ENCODE results near the gene SPDYA.
A peak's percentile ranks its signal among the peaks of the same experiment; 100 is the strongest.

Gene SPDYA

GRCh38 chr2:28802975-28803429 lies 7.6 kb upstream of the SPDYA start:
- H3K36me3 ChIP-seq (ENCODE audit: insufficient read depth, low read length), result peaks cover 57% of the 10 kb centered on the region
- H3K9me2 ChIP-seq (ENCODE audit: low read depth, low read length), result no peaks in the 10 kb centered on the region
- H3K27ac ChIP-seq (ENCODE audit: low read depth, low read length, poor library complexity, severe bottlenecking), result no peak overlapping the region
- H3K27me3 ChIP-seq (ENCODE audit: insufficient read depth, low read length), result no peaks in the 10 kb centered on the region
- no peaks in the 10 kb centered on the region for H3K79me2 ChIP-seq (ENCODE audit: insufficient read depth, low read length)
- H4K20me1 ChIP-seq (ENCODE audit: insufficient read depth, low read length), result no peaks in the 10 kb centered on the region
- H3K4me1 ChIP-seq (ENCODE audit: insufficient read depth, low read length, severe bottlenecking), result no peaks in the 10 kb centered on the region
- no peak overlapping the region for H3K4me3 ChIP-seq (ENCODE audit: low read depth, low read length, poor library complexity, severe bottlenecking)
- no peak overlapping the region for H3K4me2 ChIP-seq (ENCODE audit: low read length)
- H3K9me3 ChIP-seq (ENCODE audit: low read length), result no peaks in the 10 kb centered on the region
- H3F3A ChIP-seq (ENCODE audit: insufficient read depth, low read length), result no peaks in the 10 kb centered on the region
- H2AFZ ChIP-seq (ENCODE audit: low read length), result no peak overlapping the region
- H3K9ac ChIP-seq (ENCODE audit: low read length), result no peak overlapping the region
- TF ChIP-seq CTCF (IDR thresholded peaks at IDR 0.05; ENCODE audit: low read length) (no peak), EZH2 (IDR thresholded peaks at IDR 0.05; ENCODE audit: borderline replicate concordance, low read length) (no peak)

DNA sequence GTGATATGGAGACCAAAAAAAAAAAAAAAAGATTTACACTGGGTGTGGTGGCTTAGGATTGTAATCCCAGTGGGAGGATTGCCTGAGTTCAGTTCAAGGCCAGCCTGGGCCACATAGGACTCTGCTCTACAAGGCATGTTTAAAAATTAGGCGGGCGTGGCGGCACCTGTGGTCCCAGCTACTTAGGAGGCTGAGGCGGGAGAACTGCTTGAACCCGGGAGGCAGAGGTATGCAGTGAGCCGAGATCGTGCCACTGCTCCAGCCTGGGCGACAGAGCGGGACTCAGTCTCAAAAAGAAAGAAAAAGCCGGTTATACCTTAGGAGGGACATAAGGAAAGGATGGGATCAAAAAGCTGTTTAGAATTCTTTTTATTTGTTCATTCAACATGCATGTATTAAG lies 707 bp upstream of the SPDYA start:
- no peak for TF ChIP-seq EZH2 (IDR thresholded peaks at IDR 0.05; ENCODE audit: borderline replicate concordance, low read length)
- no peak for TF ChIP-seq CTCF (IDR thresholded peaks at IDR 0.05; ENCODE audit: low read length)
- H3K4me2 ChIP-seq (ENCODE audit: low read length), result peak overlapping the region; percentile 53; the same call in 1 of the 2 replicates
- H3K9me2 ChIP-seq (ENCODE audit: low read depth, low read length), result no peaks in the 10 kb centered on the region
- H3F3A ChIP-seq (ENCODE audit: insufficient read depth, low read length), result no peaks in the 10 kb centered on the region
- H4K20me1 ChIP-seq (ENCODE audit: insufficient read depth, low read length), result no peaks in the 10 kb centered on the region
- no peaks in the 10 kb centered on the region; the same call in 1 of the 2 replicates for H3K36me3 ChIP-seq (ENCODE audit: insufficient read depth, low read length)
- peaks cover 8% of the 10 kb centered on the region for H3K4me1 ChIP-seq (ENCODE audit: insufficient read depth, low read length, severe bottlenecking)
- H3K4me3 ChIP-seq (ENCODE audit: low read depth, low read length, poor library complexity, severe bottlenecking), result peak overlapping the region; percentile 47
- H3K9me3 ChIP-seq (ENCODE audit: low read length), result no peaks in the 10 kb centered on the region
- no peaks in the 10 kb centered on the region for H3K27me3 ChIP-seq (ENCODE audit: insufficient read depth, low read length)
- H3K79me2 ChIP-seq (ENCODE audit: insufficient read depth, low read length), result no peaks in the 10 kb centered on the region
- no peak overlapping the region for H3K27ac ChIP-seq (ENCODE audit: low read depth, low read length, poor library complexity, severe bottlenecking)
- H2AFZ ChIP-seq (ENCODE audit: low read length), result no peak overlapping the region
- no peak overlapping the region for H3K9ac ChIP-seq (ENCODE audit: low read length)

DNA sequence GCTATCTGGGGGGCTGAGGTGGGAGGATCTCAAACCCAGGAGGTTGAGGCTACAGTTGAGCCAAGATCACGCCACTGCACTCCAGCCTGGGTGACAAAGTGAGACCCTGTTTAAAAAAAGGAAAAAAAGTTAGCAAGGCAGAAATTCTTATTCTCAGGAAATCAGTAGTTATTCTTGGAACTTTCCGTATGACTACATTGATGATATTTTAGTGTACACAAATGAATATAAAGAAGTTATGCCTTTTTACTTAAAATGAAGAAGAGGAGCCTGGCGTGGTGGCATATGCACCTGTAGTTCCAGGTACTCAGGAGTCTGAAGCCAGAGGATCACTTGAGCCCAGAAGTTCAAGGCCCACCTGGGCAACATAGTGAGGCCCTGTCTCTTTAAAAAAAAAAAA lies 7.4 kb downstream of the SPDYA start:
- H3K36me3 ChIP-seq (ENCODE audit: insufficient read depth, low read length), result no peaks in the 10 kb centered on the region
- no peaks in the 10 kb centered on the region for H3K9me3 ChIP-seq (ENCODE audit: low read length)
- no peaks in the 10 kb centered on the region for H3K9me2 ChIP-seq (ENCODE audit: low read depth, low read length)
- no peak overlapping the region for H3K4me3 ChIP-seq (ENCODE audit: low read depth, low read length, poor library complexity, severe bottlenecking)
- no peaks in the 10 kb centered on the region for H3K79me2 ChIP-seq (ENCODE audit: insufficient read depth, low read length)
- TF ChIP-seq CTCF (IDR thresholded peaks at IDR 0.05; ENCODE audit: low read length) (no peak), EZH2 (IDR thresholded peaks at IDR 0.05; ENCODE audit: borderline replicate concordance, low read length) (no peak)
- no peak overlapping the region for H3K9ac ChIP-seq (ENCODE audit: low read length)
- H3K27ac ChIP-seq (ENCODE audit: low read depth, low read length, poor library complexity, severe bottlenecking), result no peak overlapping the region
- no peak overlapping the region for H3K4me2 ChIP-seq (ENCODE audit: low read length)
- H4K20me1 ChIP-seq (ENCODE audit: insufficient read depth, low read length), result no peaks in the 10 kb centered on the region
- no peak overlapping the region for H2AFZ ChIP-seq (ENCODE audit: low read length)
- H3K4me1 ChIP-seq (ENCODE audit: insufficient read depth, low read length, severe bottlenecking), result no peaks in the 10 kb centered on the region
- no peaks in the 10 kb centered on the region for H3K27me3 ChIP-seq (ENCODE audit: insufficient read depth, low read length)
- no peaks in the 10 kb centered on the region for H3F3A ChIP-seq (ENCODE audit: insufficient read depth, low read length)
